GM23338 (cell line): ENCODE results near the gene PPP6R1. TPM values are rescaled to one million over a fixed set of nuclear protein-coding genes. Genes with fewer than 3 reads are reported as not detected.

Experiments used
- ATAC-seq: fragments of 200-7000 bp; cut with Tn5 transposase; 3 replicates; pipeline ENCODE4 v1.9.1; 2020
- DNase-seq: peaks from one replicate; pipeline ENCODE4 v3.0.0-alpha.2; 2015; ENCODE audit warnings: low spot score
- H2AFZ ChIP-seq: fragments of 200-600 bp; sonication (generic); 2 replicates; pipeline ENCODE4 v1.8.0; 2016; ENCODE audit warnings: antibody characterized with exemption, mild to moderate bottlenecking, moderate library complexity
- H3F3A ChIP-seq: fragments of 200-600 bp; sonication (generic); replicated peaks from 2 replicates; pipeline ENCODE4 v1.8.0; 2017; ENCODE audit warnings: antibody characterized with exemption, mixed run types, low read depth
- H3K27ac ChIP-seq: fragments of 200-600 bp; sonication (generic); 2 replicates; pipeline ENCODE4 v1.6.1; 2016; ENCODE audit warnings: low read depth
- H3K27me3 ChIP-seq: fragments of 200-600 bp; sonication (generic); 2 replicates; pipeline ENCODE4 v1.8.0; 2016; ENCODE audit warnings: mild to moderate bottlenecking, mixed run types, moderate library complexity; ENCODE audit not compliant: insufficient read depth
- H3K36me3 ChIP-seq: fragments of 200-600 bp; sonication (generic); 2 replicates; pipeline ENCODE4 v1.8.0; 2016; ENCODE audit warnings: mild to moderate bottlenecking; ENCODE audit not compliant: insufficient read depth
- H3K4me1 ChIP-seq: fragments of 200-600 bp; sonication (generic); 2 replicates; pipeline ENCODE4 v1.8.0; 2016; ENCODE audit warnings: mild to moderate bottlenecking, moderate library complexity; ENCODE audit not compliant: insufficient read depth
- H3K4me2 ChIP-seq: fragments of 200-600 bp; sonication (generic); 2 replicates; pipeline ENCODE4 v1.7.1; 2017; ENCODE audit warnings: mixed run types
- H3K4me3 ChIP-seq: fragments of 200-600 bp; sonication (generic); 2 replicates; pipeline ENCODE4 v1.6.1; 2016; ENCODE audit warnings: mixed run types
- H3K79me2 ChIP-seq: fragments of 200-600 bp; sonication (generic); replicated peaks from 2 replicates; pipeline ENCODE4 v1.8.0; 2017; ENCODE audit warnings: mild to moderate bottlenecking; ENCODE audit not compliant: insufficient read depth
- H3K9me2 ChIP-seq: fragments of 200-600 bp; sonication (generic); 2 replicates; pipeline ENCODE4 v1.8.0; 2017; ENCODE audit not compliant: insufficient read depth
- H4K20me1 ChIP-seq: fragments of 200-600 bp; sonication (generic); replicated peaks from 2 replicates; pipeline ENCODE4 v1.8.0; 2017; ENCODE audit warnings: mild to moderate bottlenecking; ENCODE audit not compliant: insufficient read depth
- H3K27ac Mint-ChIP-seq: 2 replicates; pipeline ENCODE4 v1.8.0; 2020; ENCODE audit warnings: inconsistent platforms, mild to moderate bottlenecking, moderate library complexity, mixed read lengths
- H3K27me3 Mint-ChIP-seq: 3 replicates; pipeline ENCODE4 v1.8.0; 2022; ENCODE audit warnings: low read depth, mild to moderate bottlenecking, moderate library complexity, mixed read lengths, inconsistent platforms; ENCODE audit not compliant: insufficient read depth, poor library complexity
- H3K36me3 Mint-ChIP-seq: 3 replicates; pipeline ENCODE4 v1.8.0; 2021; ENCODE audit warnings: low read depth, mild to moderate bottlenecking, inconsistent platforms, moderate library complexity, mixed read lengths
- H3K4me1 Mint-ChIP-seq: 3 replicates; pipeline ENCODE4 v1.8.0; 2020; ENCODE audit warnings: mild to moderate bottlenecking, inconsistent platforms, mixed read lengths
- H3K4me3 Mint-ChIP-seq: 3 replicates; pipeline ENCODE4 v1.8.0; 2021; ENCODE audit warnings: moderate library complexity, mild to moderate bottlenecking, inconsistent platforms, mixed read lengths
- H3K9me3 Mint-ChIP-seq: 3 replicates; pipeline ENCODE4 v1.8.0; 2020; ENCODE audit warnings: moderate library complexity, mild to moderate bottlenecking, inconsistent platforms, mixed read lengths
- CREB1 ChIP-seq: fragments of 250-450 bp; sonication (Bioruptor Pico); IDR thresholded peaks from 2 replicates; pipeline ENCODE4 v1.5.0; 2020; ENCODE audit warnings: low read depth, mild to moderate bottlenecking, moderate library complexity
- ETS1 ChIP-seq: IDR thresholded peaks from 2 replicates; pipeline ENCODE4 v1.6.1; 2016; ENCODE audit warnings: antibody characterized with exemption
- EZH2 ChIP-seq: fragments of 200-600 bp; sonication (generic); IDR thresholded peaks from one replicate; pipeline ENCODE4 v1.8.0; 2017; ENCODE audit warnings: antibody characterized with exemption, mild to moderate bottlenecking, low read depth; ENCODE audit not compliant: unreplicated experiment
- EZH2phosphoT487 ChIP-seq: fragments of 200-600 bp; sonication (generic); IDR thresholded peaks from one replicate; pipeline ENCODE4 v1.8.1; 2018; ENCODE audit warnings: antibody characterized with exemption; ENCODE audit not compliant: unreplicated experiment
- NANOG ChIP-seq: IDR thresholded peaks from 2 replicates; pipeline ENCODE4 v1.6.1; 2016; ENCODE audit warnings: antibody characterized with exemption, borderline replicate concordance
- POLR2AphosphoS5 ChIP-seq: IDR thresholded peaks from 2 replicates; pipeline ENCODE4 v1.6.1; 2016; ENCODE audit warnings: antibody characterized with exemption, low read depth
- STAT1 ChIP-seq: IDR thresholded peaks from one replicate; pipeline ENCODE4 v1.6.1; 2016; ENCODE audit warnings: antibody characterized with exemption; ENCODE audit not compliant: unreplicated experiment
- ZNF114 ChIP-seq: fragments of 250-450 bp; sonication (Bioruptor Pico); IDR thresholded peaks from 2 replicates; pipeline ENCODE4 v1.5.0; 2020; ENCODE audit warnings: mild to moderate bottlenecking, moderate library complexity
- ZNF331 ChIP-seq: fragments of 250-450 bp; sonication (Bioruptor Pico); IDR thresholded peaks from 2 replicates; pipeline ENCODE4 v1.5.0; 2020; ENCODE audit warnings: low read depth, mild to moderate bottlenecking, moderate library complexity
- polyA plus RNA-seq: library from polyadenylated mRNA; unstranded; fragments of >200 nt; fragmentation: Nextera tagmentation; extraction: Ambion mirVana; gene quantifications from 2 replicates; pipeline ENCODE4 v1.2.1, GENCODE V29; 2016
- total RNA-seq: library from RNA; depleted of rRNA; stranded (reverse); fragments of >200 nt; shearing (Covaris generic); gene quantifications from 2 replicates; pipeline ENCODE4 v1.2.3, GENCODE V29; 2014
- TF ChIP-seq, protein P1 (sequence below), 2 experiments: fragments of 200-600 bp in 1 of 2; sonication (generic) in 1 of 2; conservative IDR thresholded peaks; 2 replicates each; pipeline versions ENCODE4 v1.5.1 to v1.6.1; 2016 to 2017; ENCODE audit warnings: antibody characterized with exemption in 2 of 2, low read depth in 2 of 2, mild to moderate bottlenecking in 2 of 2, moderate library complexity in 1 of 2
- TF ChIP-seq, protein P2 (sequence below): IDR thresholded peaks from one replicate; pipeline ENCODE4 v1.6.1; 2018; ENCODE audit warnings: antibody characterized with exemption; ENCODE audit not compliant: unreplicated experiment

The PPP6R1 gene
- total and polyA plus RNA-seq, 2 experiments from 2014 or later, result 22.2 to 70.8 TPM

- TF ChIP-seq ETS1 (no peak), EZH2 (no peak), ZNF114 (CRISPR knock-in tag) (no peak), POLR2AphosphoS5 (no peak), CREB1 (CRISPR knock-in tag) (no peak), EZH2phosphoT487 (no peak), STAT1 (no peak), NANOG (no peak)
- TF ChIP-seq, protein P1, sequence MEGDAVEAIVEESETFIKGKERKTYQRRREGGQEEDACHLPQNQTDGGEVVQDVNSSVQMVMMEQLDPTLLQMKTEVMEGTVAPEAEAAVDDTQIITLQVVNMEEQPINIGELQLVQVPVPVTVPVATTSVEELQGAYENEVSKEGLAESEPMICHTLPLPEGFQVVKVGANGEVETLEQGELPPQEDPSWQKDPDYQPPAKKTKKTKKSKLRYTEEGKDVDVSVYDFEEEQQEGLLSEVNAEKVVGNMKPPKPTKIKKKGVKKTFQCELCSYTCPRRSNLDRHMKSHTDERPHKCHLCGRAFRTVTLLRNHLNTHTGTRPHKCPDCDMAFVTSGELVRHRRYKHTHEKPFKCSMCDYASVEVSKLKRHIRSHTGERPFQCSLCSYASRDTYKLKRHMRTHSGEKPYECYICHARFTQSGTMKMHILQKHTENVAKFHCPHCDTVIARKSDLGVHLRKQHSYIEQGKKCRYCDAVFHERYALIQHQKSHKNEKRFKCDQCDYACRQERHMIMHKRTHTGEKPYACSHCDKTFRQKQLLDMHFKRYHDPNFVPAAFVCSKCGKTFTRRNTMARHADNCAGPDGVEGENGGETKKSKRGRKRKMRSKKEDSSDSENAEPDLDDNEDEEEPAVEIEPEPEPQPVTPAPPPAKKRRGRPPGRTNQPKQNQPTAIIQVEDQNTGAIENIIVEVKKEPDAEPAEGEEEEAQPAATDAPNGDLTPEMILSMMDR (conservative IDR thresholded peaks at IDR 0.05; ENCODE audit: low read depth in 2 of 2), result no peak
These were observed 28.0 kb downstream of the PPP6R1 start (continued) for GRCh38 chr19:55230780-55231179.

DNA sequence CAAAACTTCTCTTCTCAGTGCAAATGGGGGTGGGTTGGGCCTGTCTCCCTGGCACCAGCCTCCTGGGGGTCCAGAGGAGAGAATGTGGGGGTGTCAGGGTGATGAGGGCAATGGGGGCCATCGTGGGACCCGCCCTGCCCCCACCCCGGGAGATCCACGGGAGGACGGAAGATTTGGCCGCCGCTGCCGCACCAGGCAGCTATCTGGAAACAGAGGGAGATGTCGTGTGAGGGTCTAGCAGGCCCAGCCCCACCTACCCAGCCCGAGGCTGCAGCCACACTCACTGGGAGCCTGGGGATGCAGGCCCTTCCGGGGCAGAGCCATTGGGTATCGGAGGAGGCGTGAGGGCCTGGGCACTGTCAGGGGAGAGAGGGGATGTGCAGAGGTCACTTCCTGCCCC lies 28.5 kb downstream of the PPP6R1 start:
- Histone ChIP-seq H3F3A (no peaks in the 10 kb centered on the region), H3K9me2 (no peaks in the 10 kb centered on the region), H2AFZ (no peak overlapping the region), H3K79me2 (no peaks in the 10 kb centered on the region), H3K27ac (no peak overlapping the region), H3K4me3 (no peak overlapping the region), H3K27me3 (no peaks in the 10 kb centered on the region), H3K36me3 (no peaks in the 10 kb centered on the region; the same call in 1 of the 2 replicates), H4K20me1 (peaks cover 3% of the 10 kb centered on the region), H3K4me2 (no peak overlapping the region), H3K4me1 (no peaks in the 10 kb centered on the region)
- no peak overlapping the region for H3K4me3 Mint-ChIP-seq
- no peaks in the 10 kb centered on the region for H3K9me3 Mint-ChIP-seq
- H3K27ac Mint-ChIP-seq, result no peak overlapping the region
- TF ChIP-seq, protein P2, sequence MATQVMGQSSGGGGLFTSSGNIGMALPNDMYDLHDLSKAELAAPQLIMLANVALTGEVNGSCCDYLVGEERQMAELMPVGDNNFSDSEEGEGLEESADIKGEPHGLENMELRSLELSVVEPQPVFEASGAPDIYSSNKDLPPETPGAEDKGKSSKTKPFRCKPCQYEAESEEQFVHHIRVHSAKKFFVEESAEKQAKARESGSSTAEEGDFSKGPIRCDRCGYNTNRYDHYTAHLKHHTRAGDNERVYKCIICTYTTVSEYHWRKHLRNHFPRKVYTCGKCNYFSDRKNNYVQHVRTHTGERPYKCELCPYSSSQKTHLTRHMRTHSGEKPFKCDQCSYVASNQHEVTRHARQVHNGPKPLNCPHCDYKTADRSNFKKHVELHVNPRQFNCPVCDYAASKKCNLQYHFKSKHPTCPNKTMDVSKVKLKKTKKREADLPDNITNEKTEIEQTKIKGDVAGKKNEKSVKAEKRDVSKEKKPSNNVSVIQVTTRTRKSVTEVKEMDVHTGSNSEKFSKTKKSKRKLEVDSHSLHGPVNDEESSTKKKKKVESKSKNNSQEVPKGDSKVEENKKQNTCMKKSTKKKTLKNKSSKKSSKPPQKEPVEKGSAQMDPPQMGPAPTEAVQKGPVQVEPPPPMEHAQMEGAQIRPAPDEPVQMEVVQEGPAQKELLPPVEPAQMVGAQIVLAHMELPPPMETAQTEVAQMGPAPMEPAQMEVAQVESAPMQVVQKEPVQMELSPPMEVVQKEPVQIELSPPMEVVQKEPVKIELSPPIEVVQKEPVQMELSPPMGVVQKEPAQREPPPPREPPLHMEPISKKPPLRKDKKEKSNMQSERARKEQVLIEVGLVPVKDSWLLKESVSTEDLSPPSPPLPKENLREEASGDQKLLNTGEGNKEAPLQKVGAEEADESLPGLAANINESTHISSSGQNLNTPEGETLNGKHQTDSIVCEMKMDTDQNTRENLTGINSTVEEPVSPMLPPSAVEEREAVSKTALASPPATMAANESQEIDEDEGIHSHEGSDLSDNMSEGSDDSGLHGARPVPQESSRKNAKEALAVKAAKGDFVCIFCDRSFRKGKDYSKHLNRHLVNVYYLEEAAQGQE, result no peak
- TF ChIP-seq, protein P1 (conservative IDR thresholded peaks at IDR 0.05; ENCODE audit: low read depth in 2 of 2), result no peak
- no peak for TF ChIP-seq ZNF331 (CRISPR knock-in tag)
- peaks cover 30% of the 10 kb centered on the region for H3K36me3 Mint-ChIP-seq
- ATAC-seq (no peak), DNase-seq (no peak)
- peaks cover 4% of the 10 kb centered on the region; the same call in 2 of the 3 replicates for H3K4me1 Mint-ChIP-seq
- H3K27me3 Mint-ChIP-seq, result peaks cover 9% of the 10 kb centered on the region
